ENCODE measurements around the gene TMEM163.
"Not testable (repeated sequence)": the region's sequence is repeated elsewhere in the genome, so short reads cannot be mapped to it uniquely, and the experiment has no call there.

The TMEM163 gene

GRCh38 chr2:134512734-134513464 is 205.9 kb downstream of the TMEM163 start:
- DNase-seq = no peak

GRCh38 chr2:134508391-134508790 is 210.4 kb downstream of the TMEM163 start:
- no peak for DNase-seq

GRCh38 chr2:134507697-134508096 is 211.1 kb downstream of the TMEM163 start:
- DNase-seq = no peak

GRCh38 chr2:134507159-134507558 is 211.6 kb downstream of the TMEM163 start:
- DNase-seq = not testable (repeated sequence)

GRCh38 chr2:134505446-134505845 is 213.4 kb downstream of the TMEM163 start:
- DNase-seq = no peak

GRCh38 chr2:134504586-134505336 is 214.0 kb downstream of the TMEM163 start:
- no peak for DNase-seq

- DNase-seq = no peak
These were observed 216.7 kb downstream of the TMEM163 start for GRCh38 chr2:134502104-134502503.

- DNase-seq = no peak
These were observed 217.2 kb downstream of the TMEM163 start for GRCh38 chr2:134501476-134502091.

- DNase-seq = no peak
These were observed 218.4 kb downstream of the TMEM163 start for GRCh38 chr2:134500211-134500935.

- DNase-seq = no peak
These were observed 219.4 kb downstream of the TMEM163 start for GRCh38 chr2:134499307-134499926.

- no peak for DNase-seq
These were observed 220.1 kb downstream of the TMEM163 start for GRCh38 chr2:134498654-134499053.

- no peak for DNase-seq
These were observed 225.0 kb downstream of the TMEM163 start for GRCh38 chr2:134493797-134494196.

GRCh38 chr2:134491771-134492441 is 226.9 kb downstream of the TMEM163 start:
- no peak for DNase-seq

- no peak for DNase-seq
These were observed 227.8 kb downstream of the TMEM163 start for GRCh38 chr2:134491022-134491421.

GRCh38 chr2:134490559-134490958 is 228.2 kb downstream of the TMEM163 start:
- no peak for DNase-seq

- no peak for DNase-seq
These were observed 228.9 kb downstream of the TMEM163 start for GRCh38 chr2:134489732-134490384.

GRCh38 chr2:134482766-134483340 is 235.9 kb downstream of the TMEM163 start:
- DNase-seq = no peak

- DNase-seq = no peak
These were observed 236.6 kb downstream of the TMEM163 start for GRCh38 chr2:134482131-134482723.

GRCh38 chr2:134479696-134480330 is 239.0 kb downstream of the TMEM163 start:
- DNase-seq = no peak

GRCh38 chr2:134476982-134477381 is 241.8 kb downstream of the TMEM163 start:
- DNase-seq = not testable (repeated sequence)
